PC-3 (cell line): Measurements from ENCODE around the gene ZMIZ1. TPM values are rescaled to one million over a fixed set of nuclear protein-coding genes. Genes with fewer than 3 reads are reported as not detected.

Experiments used
- ATAC-seq: fragments of 200-7000 bp; cut with Tn5 transposase; 2 replicates; pipeline ENCODE4 v1.9.1; 2020; ENCODE audit warnings: mild to moderate bottlenecking, moderate library complexity
- BruUV-seq: library from RNA; stranded (reverse); fragments of 400-500 nt; replicated peaks from 2 replicates; lab custom pipeline; 2021; lab: Mats Ljungman, UMichigan
- CTCF ChIA-PET: fragments of 300-600 bp; sonication (Branson Sonifier 250); formaldehyde crosslinking; loops from one replicate; lab custom pipeline; 2022; ENCODE audit warnings: antibody characterized with exemption; lab: Charles Lee
- POLR2A ChIA-PET: fragments of 300-600 bp; sonication (Branson Sonifier 250); formaldehyde crosslinking; loops from one replicate; lab custom pipeline; 2022; ENCODE audit warnings: antibody characterized with exemption; ENCODE audit not compliant: unreplicated experiment; lab: Charles Lee
- DNase-seq: peaks from one replicate; pipeline ENCODE4 v3.0.0-alpha.2; 2015
- H2AFZ ChIP-seq: fragments of 300-600 bp; sonication (generic); 2 replicates; pipeline ENCODE4 v1.6.0; 2016; ENCODE audit warnings: antibody characterized with exemption, low read length
- H3F3A ChIP-seq: fragments of 300-600 bp; sonication (generic); one replicate; pipeline ENCODE4 v1.6.0; 2017; ENCODE audit warnings: antibody characterized with exemption, low read length, control low read depth, mild to moderate bottlenecking; ENCODE audit not compliant: unreplicated experiment
- H3K27ac ChIP-seq: fragments of 300-600 bp; sonication (generic); 2 replicates; pipeline ENCODE4 v1.5.1; 2016; ENCODE audit warnings: mild to moderate bottlenecking, low read length
- H3K27me3 ChIP-seq: fragments of 300-600 bp; sonication (generic); 2 replicates; pipeline ENCODE4 v1.6.1; 2016; ENCODE audit warnings: low read length, mixed read lengths
- H3K36me3 ChIP-seq: fragments of 300-600 bp; sonication (generic); 2 replicates; pipeline ENCODE4 v1.6.1; 2016; ENCODE audit warnings: low read depth, mixed run types, low read length, mixed read lengths
- H3K4me1 ChIP-seq: fragments of 300-600 bp; sonication (generic); 2 replicates; pipeline ENCODE4 v1.5.1; 2016; ENCODE audit warnings: low read length; ENCODE audit not compliant: insufficient read depth
- H3K4me2 ChIP-seq: fragments of 300-600 bp; sonication (generic); 2 replicates; pipeline ENCODE4 v1.6.0; 2016; ENCODE audit warnings: low read length
- H3K4me3 ChIP-seq: fragments of 300-600 bp; sonication (generic); 2 replicates; pipeline ENCODE4 v1.5.1; 2016; ENCODE audit warnings: mild to moderate bottlenecking, low read length, mixed read lengths
- H3K79me2 ChIP-seq: fragments of 300-600 bp; sonication (generic); 2 replicates; pipeline ENCODE4 v1.6.1; 2017; ENCODE audit warnings: low read length, mixed read lengths
- H3K9ac ChIP-seq: fragments of 300-600 bp; sonication (generic); 2 replicates; pipeline ENCODE4 v1.6.0; 2016; ENCODE audit warnings: mild to moderate bottlenecking, low read length
- H3K9me2 ChIP-seq: fragments of 300-600 bp; sonication (generic); replicated peaks from 2 replicates; pipeline ENCODE4 v1.6.1; 2016; ENCODE audit warnings: mixed run types, low read length, mixed read lengths
- H3K9me3 ChIP-seq: fragments of 300-600 bp; sonication (generic); 2 replicates; pipeline ENCODE4 v1.6.1; 2016; ENCODE audit warnings: low read length, mixed read lengths
- H4K20me1 ChIP-seq: fragments of 300-600 bp; sonication (generic); 2 replicates; pipeline ENCODE4 v1.6.1; 2016; ENCODE audit warnings: low read length, mixed read lengths
- CTCF ChIP-seq: fragments of 300-600 bp; sonication (generic); conservative IDR thresholded peaks from 2 replicates; pipeline ENCODE4 v1.5.1; 2017; ENCODE audit warnings: antibody characterized with exemption, low read depth, mild to moderate bottlenecking, low read length
- EZH2 ChIP-seq: fragments of 300-600 bp; sonication (generic); IDR thresholded peaks from one replicate; pipeline ENCODE4 v1.6.1; 2017; ENCODE audit warnings: antibody characterized with exemption, mild to moderate bottlenecking, low read length; ENCODE audit not compliant: unreplicated experiment
- EZH2phosphoT487 ChIP-seq: fragments of 300-600 bp; sonication (generic); IDR thresholded peaks from 2 replicates; pipeline ENCODE4 v1.6.1; 2018; ENCODE audit warnings: mild to moderate bottlenecking, antibody characterized with exemption, low read length, borderline replicate concordance
- intact Hi-C: fragments of 100-400 bp; cut with micrococcal nuclease; formaldehyde crosslinking; loops from 2 replicates; pipeline ENCODE4 v1.9.0; 2023
- total RNA-seq: library from RNA; depleted of rRNA; stranded (reverse); fragments of >200 nt; gene quantifications from 2 replicates; pipeline ENCODE4 v1.2.3, GENCODE V29; 2014

The ZMIZ1 gene
- total RNA-seq, 1 experiment from 2014 or later, result 55.4 TPM

DNA sequence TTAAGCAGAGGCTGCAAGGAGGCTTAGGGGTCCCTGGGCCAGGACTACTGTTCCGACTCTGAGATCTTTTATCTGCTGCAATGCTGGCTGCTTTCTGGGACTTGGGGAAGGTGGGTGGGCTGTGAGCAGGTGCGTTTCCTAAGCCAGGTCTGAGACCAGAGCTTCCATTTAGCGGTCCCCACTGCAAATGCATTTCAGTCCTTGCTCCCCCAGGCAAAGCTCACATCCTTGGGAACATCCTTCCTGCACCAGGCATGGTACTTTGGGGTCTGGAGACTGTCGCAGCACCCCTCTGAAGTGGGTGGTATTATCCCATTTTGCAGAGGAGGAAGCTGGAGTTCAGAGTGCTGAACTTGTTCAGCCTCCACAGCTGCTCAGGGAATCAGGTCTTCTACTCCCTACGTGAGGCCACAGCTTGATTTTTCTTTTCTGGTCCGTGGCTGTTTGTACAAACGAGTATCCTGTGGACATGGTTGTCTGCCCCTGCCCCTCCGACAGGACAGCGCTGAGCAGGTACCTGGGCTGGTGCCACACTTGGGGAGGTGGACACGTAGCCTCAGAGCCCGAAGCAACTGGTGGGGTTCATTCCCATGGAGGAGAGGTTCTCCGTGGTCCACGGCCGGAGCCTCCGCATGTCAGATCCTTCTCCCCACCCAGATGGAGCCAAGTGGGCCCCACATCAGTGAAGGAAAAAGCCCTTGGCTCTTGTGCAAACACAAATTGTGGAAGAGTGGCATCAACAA is 20.0 kb downstream of the ZMIZ1 start:
- POLR2A ChIA-PET, result interaction anchor here (0.7 kb wide), 1 partner anchor 123 kb away, joined by 5 read pairs; no protein-coding TSS in a partner anchor

DNA sequence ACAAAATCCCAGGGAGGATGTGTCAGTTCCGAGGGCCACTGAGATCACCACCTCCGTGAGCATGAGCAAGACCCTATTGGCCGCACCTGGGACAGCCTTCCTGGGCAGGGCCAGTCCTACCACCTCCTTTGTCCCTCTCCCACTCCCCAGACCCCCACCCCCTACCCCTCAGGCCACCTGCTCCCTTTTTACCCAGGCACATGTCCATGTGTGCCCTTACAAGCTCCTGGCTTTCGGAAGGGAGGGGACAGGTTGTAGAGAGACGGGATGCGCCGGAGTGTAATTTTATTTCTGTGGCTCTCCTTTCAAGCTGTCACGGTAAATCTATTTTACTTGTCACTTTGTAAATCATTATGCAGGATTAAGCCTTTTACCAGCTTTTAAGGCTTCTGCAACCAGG is 20.9 kb downstream of the ZMIZ1 start:
- Histone ChIP-seq H3K79me2 (peaks cover 94% of the 10 kb centered on the region), H3K9me2 (no peaks in the 10 kb centered on the region), H3K4me3 (no peak overlapping the region), H3K9me3 (no peaks in the 10 kb centered on the region), H4K20me1 (peaks cover 71% of the 10 kb centered on the region), H3K4me1 (peaks cover 13% of the 10 kb centered on the region), H3K27me3 (no peaks in the 10 kb centered on the region), H2AFZ (no peak overlapping the region), H3K4me2 (no peak overlapping the region), H3K27ac (no peak overlapping the region), H3F3A (no peaks in the 10 kb centered on the region), H3K9ac (no peak overlapping the region), H3K36me3 (no peaks in the 10 kb centered on the region)
- no TSS peak for BruUV-seq
- POLR2A ChIA-PET, result no interaction called here
- DNase-seq (no peak), ATAC-seq (no peak)
- intact Hi-C loops, result no loop called here
- no peak for TF ChIP-seq EZH2phosphoT487
- TF ChIP-seq EZH2, result no peak
- no peak for TF ChIP-seq CTCF
- CTCF ChIA-PET, result no interaction called here

More for the DNA sequence above, 20.0 kb downstream of the ZMIZ1 start:
- Histone ChIP-seq H3K9me3 (no peaks in the 10 kb centered on the region), H3K79me2 (peaks cover 94% of the 10 kb centered on the region), H4K20me1 (peaks cover 77% of the 10 kb centered on the region), H3K9ac (no peak overlapping the region), H3F3A (no peaks in the 10 kb centered on the region), H2AFZ (no peak overlapping the region), H3K36me3 (no peaks in the 10 kb centered on the region), H3K4me2 (no peak overlapping the region), H3K27me3 (no peaks in the 10 kb centered on the region), H3K9me2 (no peaks in the 10 kb centered on the region), H3K4me1 (peaks cover 9% of the 10 kb centered on the region), H3K27ac (no peak overlapping the region), H3K4me3 (no peak overlapping the region)
- no peak for ATAC-seq
- no peak for DNase-seq
- intact Hi-C loops, result no loop called here
- CTCF ChIA-PET, result no interaction called here
- no TSS peak for BruUV-seq
- no peak for TF ChIP-seq EZH2phosphoT487
- TF ChIP-seq EZH2, result no peak
- TF ChIP-seq CTCF, result no peak

GRCh38 chr10:79090134-79090803 is 21.5 kb downstream of the ZMIZ1 start:
- Histone ChIP-seq H2AFZ (no peak overlapping the region), H3K4me1 (peaks cover 14% of the 10 kb centered on the region), H3K4me2 (no peak overlapping the region), H3K27me3 (no peaks in the 10 kb centered on the region), H3K79me2 (peaks cover 94% of the 10 kb centered on the region), H3K9me3 (no peaks in the 10 kb centered on the region), H3K27ac (no peak overlapping the region), H3K9ac (no peak overlapping the region), H3K36me3 (no peaks in the 10 kb centered on the region), H4K20me1 (peaks cover 69% of the 10 kb centered on the region), H3F3A (no peaks in the 10 kb centered on the region), H3K4me3 (no peak overlapping the region), H3K9me2 (no peaks in the 10 kb centered on the region)
- ChIA-PET POLR2A (no interaction called here), CTCF (no interaction called here)
- intact Hi-C loops, result no loop called here
- DNase-seq, result peak; percentile 53
- no peak for TF ChIP-seq EZH2phosphoT487
- no peak for TF ChIP-seq EZH2
- TF ChIP-seq CTCF, result no peak
- no TSS peak for BruUV-seq
- ATAC-seq, result no peak
